HL-60/S4 treated with phorbol 12-myristate 13-acetate at 8.2 ng/mL for 4 days and 3 days (cell line): ENCODE results near the gene CPVL.

Source experiments
- in situ Hi-C: fragments of 300-500 bp; cut with MboI; formaldehyde crosslinking; loops from 2 replicates; pipeline ENCODE4 v1.15.0; 2022; ENCODE audit warnings: low sequenced_read_pairs

Gene CPVL

GRCh38 chr7:29146057-29146706, at the start of gene CPVL:
Gene CPVL, minus strand, starts transcription at chr7:29146537. Its CDS starts 25,476 bp downstream, at chr7:29121061.
- in situ Hi-C loops, result no loop called here

- in situ Hi-C loops, result no loop called here
Measured at GRCh38 chr7:29194594-29195427, 48.5 kb upstream of the CPVL start, which contains the start of gene CHN2. Gene CHN2, plus strand, starts transcription at chr7:29194775.

GRCh38 chr7:29194206-29194593, 47.9 kb upstream of the CPVL start:
- in situ Hi-C loops, result no loop called here

- in situ Hi-C loops, result no loop called here
Measured at GRCh38 chr7:29193316-29194205, 47.2 kb upstream of the CPVL start.

GRCh38 chr7:29192811-29193210, 46.5 kb upstream of the CPVL start:
- in situ Hi-C loops, result no loop called here

- in situ Hi-C loops, result no loop called here
Measured at GRCh38 chr7:29192323-29192722, 46.0 kb upstream of the CPVL start.

GRCh38 chr7:29190349-29191045, 44.2 kb upstream of the CPVL start:
- in situ Hi-C loops, result no loop called here

- in situ Hi-C loops, result no loop called here
Measured at GRCh38 chr7:29189743-29190201, 43.4 kb upstream of the CPVL start.

- in situ Hi-C loops, result no loop called here
Measured at GRCh38 chr7:29185613-29186012, 39.3 kb upstream of the CPVL start.

GRCh38 chr7:29184599-29184998, 38.3 kb upstream of the CPVL start:
- in situ Hi-C loops, result no loop called here

GRCh38 chr7:29179115-29179514, 32.8 kb upstream of the CPVL start:
- in situ Hi-C loops, result no loop called here

GRCh38 chr7:29177963-29178600, 31.7 kb upstream of the CPVL start:
- in situ Hi-C loops, result no loop called here

- in situ Hi-C loops, result no loop called here
Measured at GRCh38 chr7:29173458-29173857, 27.1 kb upstream of the CPVL start.

- in situ Hi-C loops, result no loop called here
Measured at GRCh38 chr7:29170781-29171180, 24.4 kb upstream of the CPVL start.

- in situ Hi-C loops, result no loop called here
Measured at GRCh38 chr7:29167721-29168120, 21.4 kb upstream of the CPVL start.

- in situ Hi-C loops, result no loop called here
Measured at GRCh38 chr7:29163854-29164253, 17.5 kb upstream of the CPVL start.

GRCh38 chr7:29162577-29162976, 16.2 kb upstream of the CPVL start:
- in situ Hi-C loops, result no loop called here

GRCh38 chr7:29161231-29161630, 14.9 kb upstream of the CPVL start:
- in situ Hi-C loops, result no loop called here

GRCh38 chr7:29160080-29160479, 13.7 kb upstream of the CPVL start:
- in situ Hi-C loops, result no loop called here

GRCh38 chr7:29158795-29159423, 12.6 kb upstream of the CPVL start:
- in situ Hi-C loops, result no loop called here
